CD14-positive monocyte (primary cell): ENCODE data around the gene DGCR2. TPM values are rescaled to one million over a fixed set of nuclear protein-coding genes. Genes with fewer than 3 reads are reported as not detected.
"Not testable (repeated sequence)": the region's sequence is repeated elsewhere in the genome, so short reads cannot be mapped to it uniquely, and the experiment has no call there.

Experiments used
- DNase-seq, 3 donors: peaks; one replicate each; pipeline ENCODE4 v3.0.0-alpha.2; 2011 to 2022
- H2AFZ ChIP-seq: 2 replicates; pipeline ENCODE4 v1.6.0; 2012; ENCODE audit warnings: mild to moderate bottlenecking, low read depth, low read length, inconsistent platforms; ENCODE audit not compliant: insufficient read depth, poor library complexity, severe bottlenecking
- H3K27ac ChIP-seq, 2 donors: 1 replicate in 1 of 2; 2 replicates in 1 of 2; pipeline ENCODE4 v1.5.1; 2012 to 2013; ENCODE audit warnings: low read length in 2 of 2, control low read depth in 1 of 2, inconsistent platforms in 1 of 2, low read depth in 1 of 2, mild to moderate bottlenecking in 1 of 2
- H3K27me3 ChIP-seq, 2 donors: one replicate each; pipeline versions ENCODE4 v1.6.0 to v1.6.1; 2011 to 2013; ENCODE audit warnings: low read length in 2 of 2; ENCODE audit not compliant: control insufficient read depth in 2 of 2, insufficient read depth in 2 of 2
- H3K36me3 ChIP-seq, 2 donors: replicated peaks in 1 of 2; 1 replicate in 1 of 2; 2 replicates in 1 of 2; pipeline versions ENCODE4 v1.5.1 to v1.6.1; 2012 to 2013; ENCODE audit warnings: low read length in 2 of 2, control low read depth in 1 of 2, inconsistent platforms in 1 of 2, mild to moderate bottlenecking in 1 of 2; ENCODE audit not compliant: insufficient read depth in 2 of 2, control insufficient read depth in 1 of 2
- H3K4me1 ChIP-seq, 2 donors: 1 replicate in 1 of 2; 2 replicates in 1 of 2; pipeline versions ENCODE4 v1.5.1 to v1.6.1; 2012 to 2013; ENCODE audit warnings: low read length in 2 of 2, control low read depth in 1 of 2, inconsistent platforms in 1 of 2, mild to moderate bottlenecking in 1 of 2, moderate library complexity in 1 of 2; ENCODE audit not compliant: insufficient read depth in 2 of 2, control insufficient read depth in 1 of 2
- H3K4me2 ChIP-seq: replicated peaks from 2 replicates; pipeline ENCODE3; 2012; ENCODE audit warnings: low read length, moderate library complexity, mild to moderate bottlenecking; ENCODE audit not compliant: poor library complexity, severe bottlenecking; ENCODE audit errors: extremely low read depth
- H3K4me3 ChIP-seq, 3 experiments: fragments of 200-600 bp in 1 of 3; sonication (generic) in 1 of 3; replicated peaks in 1 of 3; 1 replicate in 2 of 3; 2 replicates in 1 of 3; pipeline ENCODE4 v1.5.1; 2011 to 2013; ENCODE audit warnings: low read length in 3 of 3, mild to moderate bottlenecking in 3 of 3, control low read depth in 2 of 3, low read depth in 2 of 3, inconsistent platforms in 1 of 3, moderate library complexity in 1 of 3
- H3K79me2 ChIP-seq: 2 replicates; pipeline ENCODE4 v1.6.0; 2012; ENCODE audit warnings: mild to moderate bottlenecking, control low read depth, inconsistent platforms, low read length, moderate library complexity; ENCODE audit not compliant: insufficient read depth
- H3K9ac ChIP-seq: 2 replicates; pipeline ENCODE4 v1.6.0; 2017; ENCODE audit warnings: low read length, mild to moderate bottlenecking; ENCODE audit not compliant: insufficient read depth, poor library complexity, severe bottlenecking
- H3K9me3 ChIP-seq, 2 donors: replicated peaks in 1 of 2; 1 replicate in 1 of 2; 2 replicates in 1 of 2; pipeline versions ENCODE4 v1.5.1 to v1.6.1; 2012 to 2013; ENCODE audit warnings: low read length in 2 of 2, control low read depth in 1 of 2; ENCODE audit not compliant: control insufficient read depth in 1 of 2, insufficient read depth in 1 of 2
- H4K20me1 ChIP-seq: 2 replicates; pipeline ENCODE4 v1.6.0; 2012; ENCODE audit warnings: mild to moderate bottlenecking, low read length, control low read depth, moderate library complexity; ENCODE audit not compliant: insufficient read depth
- H3K27ac Mint-ChIP-seq, 7 donors: one replicate each; pipeline ENCODE4 v1.8.0; 2020; ENCODE audit warnings: mild to moderate bottlenecking in 7 of 7, mixed read lengths in 7 of 7, moderate library complexity in 6 of 7, inconsistent platforms in 2 of 7
- H3K27me3 Mint-ChIP-seq, 3 donors: one replicate each; pipeline ENCODE4 v1.8.0; 2021 to 2022; ENCODE audit warnings: low read depth in 3 of 3, mild to moderate bottlenecking in 3 of 3, mixed read lengths in 3 of 3, moderate library complexity in 3 of 3, inconsistent platforms in 1 of 3
- H3K36me3 Mint-ChIP-seq, 2 donors: one replicate each; pipeline ENCODE4 v1.8.0; 2020; ENCODE audit warnings: mixed read lengths in 2 of 2, inconsistent platforms in 1 of 2, mild to moderate bottlenecking in 1 of 2
- H3K4me1 Mint-ChIP-seq: one replicate; pipeline ENCODE4 v1.8.0; 2020; ENCODE audit warnings: mild to moderate bottlenecking, mixed read lengths
- H3K4me3 Mint-ChIP-seq, 2 donors: one replicate each; pipeline ENCODE4 v1.8.0; 2020; ENCODE audit warnings: mild to moderate bottlenecking in 2 of 2, mixed read lengths in 2 of 2, moderate library complexity in 1 of 2
- H3K9me3 Mint-ChIP-seq, 7 donors: one replicate each; pipeline ENCODE4 v1.8.0; 2020 to 2022; ENCODE audit warnings: mixed read lengths in 7 of 7, mild to moderate bottlenecking in 6 of 7, moderate library complexity in 6 of 7, inconsistent platforms in 2 of 7
- WGBS: methylation state at CpG from one replicate; pipeline ENCODE4 v1.1.5; 2013; ENCODE audit warnings: missing lambda C conversion rate; ENCODE audit not compliant: insufficient coverage; 5-methylcytosine and 5-hydroxymethylcytosine counted together
- intact Hi-C, 2 donors: fragments of 100-400 bp; cut with micrococcal nuclease; formaldehyde crosslinking; loops; one replicate each; pipeline versions ENCODE4 v1.15.0 to v1.15.1; 2023
- polyA plus RNA-seq, 3 donors: library from polyadenylated mRNA; depleted of rRNA in 1 of 3; unstranded in 2 of 3; stranded (reverse) in 1 of 3; fragments of 300-500 nt in 2 of 3; fragments of >200 nt in 1 of 3; fragmentation: Illumina TruSeq in 2 of 3; gene quantifications; 1 replicate in 2 of 3; 2 replicates in 1 of 3; pipeline ENCODE4 v1.2.3, GENCODE V29; 2012 to 2021
- TF ChIP-seq, protein P1 (sequence below): fragments of 200-600 bp; IDR thresholded peaks from one replicate; pipeline ENCODE4 v1.8.0; 2022; ENCODE audit warnings: antibody characterized with exemption, mild to moderate bottlenecking

DGCR2 gene
- polyA plus RNA-seq, 3 donors, result 28.9 to 37.0 (median 36.2) TPM

DNA sequence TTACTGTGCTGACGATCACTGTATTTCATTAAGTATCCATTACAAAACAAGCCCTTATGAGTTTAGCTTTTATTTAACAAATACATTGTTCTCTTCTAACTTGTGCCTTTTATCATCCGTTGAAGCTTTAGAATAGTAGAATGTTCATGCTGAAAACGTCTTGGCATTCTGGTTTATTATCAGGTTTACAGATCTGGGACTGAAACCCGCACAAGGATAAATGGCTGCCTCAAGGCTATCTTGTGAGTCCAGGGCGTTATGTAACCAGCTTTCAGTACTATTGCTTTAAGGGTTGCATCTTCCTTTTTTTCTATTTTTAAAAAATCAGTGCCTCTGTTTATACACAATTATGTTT lies 119.6 kb downstream of the DGCR2 start:
- H3K4me3 Mint-ChIP-seq, result no peak overlapping the region
- no peaks in the 10 kb centered on the region for H4K20me1 ChIP-seq
- no peaks in the 10 kb centered on the region for H3K36me3 Mint-ChIP-seq
- peaks cover 9 to 40% (median 22%) of the 10 kb centered on the region in 3 donors for H3K27me3 Mint-ChIP-seq
- WGBS, result 57% methylated on average over 2 of the region's 5 CpGs
- H3K4me1 ChIP-seq, result no peaks in the 10 kb centered on the region
- TF ChIP-seq, protein P1, sequence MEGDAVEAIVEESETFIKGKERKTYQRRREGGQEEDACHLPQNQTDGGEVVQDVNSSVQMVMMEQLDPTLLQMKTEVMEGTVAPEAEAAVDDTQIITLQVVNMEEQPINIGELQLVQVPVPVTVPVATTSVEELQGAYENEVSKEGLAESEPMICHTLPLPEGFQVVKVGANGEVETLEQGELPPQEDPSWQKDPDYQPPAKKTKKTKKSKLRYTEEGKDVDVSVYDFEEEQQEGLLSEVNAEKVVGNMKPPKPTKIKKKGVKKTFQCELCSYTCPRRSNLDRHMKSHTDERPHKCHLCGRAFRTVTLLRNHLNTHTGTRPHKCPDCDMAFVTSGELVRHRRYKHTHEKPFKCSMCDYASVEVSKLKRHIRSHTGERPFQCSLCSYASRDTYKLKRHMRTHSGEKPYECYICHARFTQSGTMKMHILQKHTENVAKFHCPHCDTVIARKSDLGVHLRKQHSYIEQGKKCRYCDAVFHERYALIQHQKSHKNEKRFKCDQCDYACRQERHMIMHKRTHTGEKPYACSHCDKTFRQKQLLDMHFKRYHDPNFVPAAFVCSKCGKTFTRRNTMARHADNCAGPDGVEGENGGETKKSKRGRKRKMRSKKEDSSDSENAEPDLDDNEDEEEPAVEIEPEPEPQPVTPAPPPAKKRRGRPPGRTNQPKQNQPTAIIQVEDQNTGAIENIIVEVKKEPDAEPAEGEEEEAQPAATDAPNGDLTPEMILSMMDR, result no peak
- DNase-seq, result no peak
- H3K9me3 ChIP-seq, result no peaks in the 10 kb centered on the region
- H3K4me1 Mint-ChIP-seq, result peaks cover 7% of the 10 kb centered on the region
- no peak overlapping the region for H2AFZ ChIP-seq
- no peak overlapping the region for H3K9ac ChIP-seq
- H3K4me2 ChIP-seq, result no peak overlapping the region
- no peaks in the 10 kb centered on the region for H3K79me2 ChIP-seq
- peaks cover 4 to 23% of the 10 kb centered on the region in 2 donors for H3K27me3 ChIP-seq
- H3K9me3 Mint-ChIP-seq, result peaks cover 0 to 3% (median 0%) of the 10 kb centered on the region in 7 donors
- no peak overlapping the region for H3K4me3 ChIP-seq
- intact Hi-C loops, result no loop called here
- H3K36me3 ChIP-seq, result no peaks in the 10 kb centered on the region
- no peak overlapping the region for H3K27ac ChIP-seq
- H3K27ac Mint-ChIP-seq, result no peak overlapping the region

- no peak overlapping the region for H2AFZ ChIP-seq
- no peak overlapping the region for H3K4me2 ChIP-seq
- no peaks in the 10 kb centered on the region for H3K36me3 Mint-ChIP-seq
- H3K9me3 Mint-ChIP-seq, result peaks cover 0 to 3% (median 0%) of the 10 kb centered on the region in 7 donors
- intact Hi-C loops, result no loop called here
- H3K4me3 ChIP-seq, result no peak overlapping the region
- TF ChIP-seq, protein P1, result no peak
- no peaks in the 10 kb centered on the region for H3K4me1 ChIP-seq
- no peaks in the 10 kb centered on the region for H4K20me1 ChIP-seq
- no peaks in the 10 kb centered on the region for H3K36me3 ChIP-seq
- no peak for DNase-seq
- no peak overlapping the region for H3K4me3 Mint-ChIP-seq
- H3K27ac Mint-ChIP-seq, result no peak overlapping the region
- H3K4me1 Mint-ChIP-seq, result peaks cover 7% of the 10 kb centered on the region
- no peaks in the 10 kb centered on the region for H3K79me2 ChIP-seq
- no CpG with 5 or more reads among the region's 2 CpGs for WGBS
- no peaks in the 10 kb centered on the region for H3K9me3 ChIP-seq
- H3K9ac ChIP-seq, result no peak overlapping the region
- peaks cover 4 to 28% of the 10 kb centered on the region in 2 donors for H3K27me3 ChIP-seq
- peaks cover 11 to 39% (median 28%) of the 10 kb centered on the region in 3 donors for H3K27me3 Mint-ChIP-seq
- no peak overlapping the region for H3K27ac ChIP-seq
Observed at GRCh38 chr22:19001204-19001603, 121.0 kb downstream of the DGCR2 start.

GRCh38 chr22:19000106-19000505 lies 122.1 kb downstream of the DGCR2 start:
- H3K27ac ChIP-seq, intact Hi-C loops, H3K4me2 ChIP-seq, H3K79me2 ChIP-seq, H3K4me3 Mint-ChIP-seq, H3K36me3 ChIP-seq, H3K9me3 ChIP-seq, H3K27ac Mint-ChIP-seq, H3K36me3 Mint-ChIP-seq, H3K4me3 ChIP-seq, H3K9me3 Mint-ChIP-seq, H4K20me1 ChIP-seq, H3K9ac ChIP-seq, DNase-seq, H2AFZ ChIP-seq, H3K4me1 Mint-ChIP-seq, H3K4me1 ChIP-seq: not testable (repeated sequence)
- peaks cover 11 to 39% (median 33%) of the 10 kb centered on the region in 3 donors for H3K27me3 Mint-ChIP-seq
- WGBS, result no CpG with 5 or more reads among the region's 2 CpGs
- H3K27me3 ChIP-seq, result peaks cover 4 to 28% of the 10 kb centered on the region in 2 donors
